ENCODE data around the gene ANKRD44.

Gene ANKRD44

DNA sequence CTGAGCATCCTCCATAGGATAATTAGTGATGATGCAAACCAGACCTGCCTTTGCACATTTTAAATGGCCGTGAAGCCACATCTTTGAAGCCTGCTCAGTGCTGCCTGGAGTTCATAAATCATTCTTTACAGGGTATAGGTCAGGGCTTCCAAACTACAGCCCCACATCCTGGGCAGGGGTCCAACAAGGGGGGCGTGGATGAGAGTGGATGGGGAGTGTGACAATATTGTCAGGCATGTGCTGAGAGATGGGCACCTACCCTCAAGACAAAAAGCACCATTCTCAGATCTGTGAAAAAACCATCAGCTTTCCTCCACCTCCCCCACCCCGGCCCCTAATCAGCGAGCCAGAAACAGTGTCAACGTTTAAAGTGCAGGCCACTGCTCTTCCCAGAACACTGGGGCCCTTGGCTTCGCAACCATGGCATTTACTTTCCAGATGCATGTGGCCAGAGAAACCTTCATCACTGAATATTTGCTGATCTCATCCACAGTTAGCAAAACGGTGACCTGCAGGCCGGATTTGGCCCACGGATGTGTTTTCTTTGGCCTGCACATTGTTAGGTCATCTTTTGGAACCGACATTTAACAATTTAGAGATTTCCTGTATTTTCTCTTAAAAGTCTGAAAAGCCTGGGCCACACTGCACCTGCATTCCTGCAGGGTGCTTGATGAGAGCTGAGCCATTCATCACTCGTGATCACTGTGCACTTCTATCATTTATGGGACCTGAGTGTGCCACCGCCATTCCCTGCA lies 130.7 kb downstream of the ANKRD44 start:
- TF ChIP-seq Cebpa-rat (IDR thresholded peaks at IDR 0.05), result no peak
- H4K20me1 ChIP-seq, result no peaks in the 10 kb centered on the region
- no peaks in the 10 kb centered on the region for H3K36me3 ChIP-seq
- H3K27ac ChIP-seq, result no peak overlapping the region
- H3K4me1 ChIP-seq, result no peaks in the 10 kb centered on the region
- H3K9ac ChIP-seq, result no peak overlapping the region
- no peak overlapping the region for H3K4me3 ChIP-seq
- no peaks in the 10 kb centered on the region for H3K9me3 ChIP-seq
- no peaks in the 10 kb centered on the region for H3K27me3 ChIP-seq
- H3K4me2 ChIP-seq, result no peak overlapping the region

DNA sequence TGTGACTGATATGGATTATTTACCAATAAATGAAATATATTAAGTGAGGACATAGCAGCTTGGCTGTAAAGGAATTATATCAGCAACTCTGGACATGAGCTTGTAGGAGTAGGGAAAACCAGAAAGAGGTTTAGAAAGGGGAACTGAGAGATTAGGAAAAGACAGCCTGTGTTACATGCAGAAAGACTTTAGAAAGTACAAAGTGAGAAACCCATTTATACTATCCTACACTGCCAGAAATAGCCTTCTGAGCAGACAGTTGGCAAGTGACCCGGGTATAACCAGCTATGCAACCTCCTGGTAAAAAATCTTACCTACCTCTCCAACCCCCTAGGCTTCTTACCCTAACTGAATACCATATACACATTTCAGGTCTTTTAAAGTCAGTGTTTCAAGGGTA lies 134.1 kb downstream of the ANKRD44 start:
- Histone ChIP-seq H3K9ac (no peak overlapping the region), H3K27ac (no peak overlapping the region), H4K20me1 (no peaks in the 10 kb centered on the region), H3K4me2 (no peak overlapping the region), H3K27me3 (no peaks in the 10 kb centered on the region), H3K36me3 (no peaks in the 10 kb centered on the region), H3K4me1 (peaks cover under 1% of the 10 kb centered on the region; the same call in 1 of the 2 replicates), H3K4me3 (no peak overlapping the region), H3K9me3 (no peaks in the 10 kb centered on the region)
- TF ChIP-seq Cebpa-rat (IDR thresholded peaks at IDR 0.05), result no peak

DNA sequence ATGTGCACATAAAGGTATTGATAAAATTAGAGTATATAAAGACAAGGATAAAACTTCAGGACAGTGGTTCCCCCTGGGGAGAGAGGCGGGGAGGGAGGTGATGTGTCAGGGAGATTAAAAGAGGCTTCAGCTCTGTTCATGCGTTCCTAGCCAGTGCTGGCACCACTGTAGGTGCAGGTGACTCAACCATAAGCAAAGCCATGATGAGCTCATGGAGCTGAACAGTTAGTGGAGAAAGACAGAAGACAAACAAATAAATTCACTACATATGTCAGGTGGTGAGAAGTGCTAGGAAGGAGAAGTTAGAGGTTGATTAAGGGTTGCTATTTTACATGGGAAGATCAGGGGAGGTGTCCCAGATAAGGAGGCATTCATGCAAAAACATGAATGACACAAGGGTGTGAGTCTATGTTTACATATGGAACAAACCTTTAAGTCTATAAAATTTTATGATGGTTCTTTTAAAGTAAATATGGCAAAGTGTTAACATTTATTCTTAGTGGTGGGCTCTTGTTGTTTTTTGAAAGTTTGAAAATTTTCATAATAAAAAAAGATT lies 136.0 kb downstream of the ANKRD44 start:
- Histone ChIP-seq H3K27me3 (no peaks in the 10 kb centered on the region), H3K27ac (no peak overlapping the region), H3K4me1 (peaks cover 10% of the 10 kb centered on the region; the same call in 1 of the 2 replicates), H3K4me2 (no peak overlapping the region), H3K36me3 (no peaks in the 10 kb centered on the region), H3K4me3 (no peak overlapping the region), H3K9ac (no peak overlapping the region), H4K20me1 (no peaks in the 10 kb centered on the region), H3K9me3 (no peaks in the 10 kb centered on the region)
- no peak for TF ChIP-seq Cebpa-rat (IDR thresholded peaks at IDR 0.05)

- H3K9me3 ChIP-seq, result no peaks in the 10 kb centered on the region
- no peaks in the 10 kb centered on the region for H3K27me3 ChIP-seq
- TF ChIP-seq Cebpa-rat (IDR thresholded peaks at IDR 0.05), result no peak
- H3K4me3 ChIP-seq, result no peak overlapping the region
- H3K27ac ChIP-seq, result no peak overlapping the region
- H3K36me3 ChIP-seq, result no peaks in the 10 kb centered on the region
- no peak overlapping the region for H3K4me2 ChIP-seq
- H3K4me1 ChIP-seq, result peaks cover 10% of the 10 kb centered on the region; the same call in 1 of the 2 replicates
- no peak overlapping the region for H3K9ac ChIP-seq
- no peaks in the 10 kb centered on the region for H4K20me1 ChIP-seq
These were observed 139.0 kb downstream of the ANKRD44 start for GRCh38 chr2:197171582-197171981.

DNA sequence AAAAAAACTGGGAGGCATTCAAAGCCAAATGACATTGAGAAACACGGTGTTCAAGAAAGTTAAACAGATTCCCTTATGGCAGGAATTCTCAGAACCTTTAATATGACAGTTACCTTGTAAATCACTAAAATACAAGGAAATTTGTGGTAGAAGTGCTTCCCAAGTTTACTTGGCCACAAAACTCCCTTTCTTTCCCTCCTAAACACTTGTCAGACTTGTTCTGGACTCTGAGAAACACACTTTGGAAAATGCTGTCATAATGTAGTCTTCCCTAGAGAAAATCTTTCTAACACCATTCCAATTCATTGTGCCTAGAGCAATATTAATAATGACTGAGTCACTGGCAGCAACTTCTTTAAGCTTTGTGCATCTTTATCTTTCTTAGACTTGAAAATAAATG lies 140.4 kb downstream of the ANKRD44 start:
- no peaks in the 10 kb centered on the region for H3K36me3 ChIP-seq
- TF ChIP-seq Cebpa-rat (IDR thresholded peaks at IDR 0.05), result no peak
- no peak overlapping the region for H3K4me3 ChIP-seq
- H3K27me3 ChIP-seq, result no peaks in the 10 kb centered on the region
- H3K27ac ChIP-seq, result no peak overlapping the region
- no peak overlapping the region for H3K4me2 ChIP-seq
- H3K9me3 ChIP-seq, result no peaks in the 10 kb centered on the region
- H3K9ac ChIP-seq, result no peak overlapping the region
- H4K20me1 ChIP-seq, result no peaks in the 10 kb centered on the region
- peaks cover 10% of the 10 kb centered on the region; the same call in 1 of the 2 replicates for H3K4me1 ChIP-seq

DNA sequence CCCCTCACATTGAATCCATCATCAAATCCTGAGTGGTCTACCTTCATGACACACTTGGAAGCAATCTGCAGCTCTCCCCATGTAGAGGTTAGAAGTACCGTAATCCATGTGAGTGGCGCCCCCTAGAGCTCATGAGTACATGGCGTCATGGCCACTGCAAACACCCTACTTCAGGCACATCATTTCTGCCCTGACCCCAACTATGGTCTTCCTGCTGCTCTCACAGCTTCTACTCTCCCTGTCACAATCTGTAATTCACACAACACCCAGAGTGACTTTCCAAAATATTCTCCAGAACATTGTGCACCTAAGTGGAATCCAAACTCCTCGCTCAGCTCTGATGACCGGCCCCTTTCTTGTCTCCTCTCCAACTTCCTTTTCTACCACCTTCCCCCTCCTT lies 141.9 kb downstream of the ANKRD44 start:
- Histone ChIP-seq H3K4me3 (no peak overlapping the region), H3K4me2 (no peak overlapping the region), H3K27ac (no peak overlapping the region), H4K20me1 (no peaks in the 10 kb centered on the region), H3K9me3 (0 out of 2 replicates have a peak, but pooled peaks cover 5% of the 10 kb centered on the region), H3K4me1 (peaks cover 10% of the 10 kb centered on the region; the same call in 1 of the 2 replicates), H3K9ac (no peak overlapping the region), H3K36me3 (no peaks in the 10 kb centered on the region), H3K27me3 (no peaks in the 10 kb centered on the region)
- no peak for TF ChIP-seq Cebpa-rat (IDR thresholded peaks at IDR 0.05)

GRCh38 chr2:197167608-197168314 lies 142.8 kb downstream of the ANKRD44 start:
- no peaks in the 10 kb centered on the region for H3K27me3 ChIP-seq
- H3K4me2 ChIP-seq, result no peak overlapping the region
- H3K27ac ChIP-seq, result no peak overlapping the region
- TF ChIP-seq Cebpa-rat (IDR thresholded peaks at IDR 0.05), result no peak
- H3K9me3 ChIP-seq, result 0 out of 2 replicates have a peak, but pooled peaks cover 5% of the 10 kb centered on the region
- H3K4me1 ChIP-seq, result peaks cover 10% of the 10 kb centered on the region; the same call in 1 of the 2 replicates
- H3K4me3 ChIP-seq, result no peak overlapping the region
- no peak overlapping the region for H3K9ac ChIP-seq
- H4K20me1 ChIP-seq, result no peaks in the 10 kb centered on the region
- no peaks in the 10 kb centered on the region for H3K36me3 ChIP-seq

DNA sequence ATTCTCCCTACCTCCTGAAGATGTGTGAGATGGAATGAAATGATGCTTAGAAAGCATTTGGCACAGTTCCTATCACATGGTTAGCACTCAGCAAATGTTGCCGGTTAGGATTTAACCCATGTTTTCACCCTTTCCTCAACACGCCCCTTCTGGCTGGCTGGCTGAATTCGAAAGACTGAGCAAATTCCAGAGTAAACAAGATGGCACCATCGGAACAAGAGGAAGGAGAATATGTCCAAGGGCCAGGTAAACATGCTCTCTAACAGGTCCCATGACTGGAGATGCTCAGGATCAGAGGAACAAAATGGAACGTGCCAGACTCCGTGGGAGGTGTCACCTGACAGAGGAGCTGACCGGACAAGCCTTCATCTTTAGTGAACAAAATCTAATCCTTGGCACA lies 145.6 kb downstream of the ANKRD44 start:
- no peak overlapping the region for H3K4me2 ChIP-seq

DNA sequence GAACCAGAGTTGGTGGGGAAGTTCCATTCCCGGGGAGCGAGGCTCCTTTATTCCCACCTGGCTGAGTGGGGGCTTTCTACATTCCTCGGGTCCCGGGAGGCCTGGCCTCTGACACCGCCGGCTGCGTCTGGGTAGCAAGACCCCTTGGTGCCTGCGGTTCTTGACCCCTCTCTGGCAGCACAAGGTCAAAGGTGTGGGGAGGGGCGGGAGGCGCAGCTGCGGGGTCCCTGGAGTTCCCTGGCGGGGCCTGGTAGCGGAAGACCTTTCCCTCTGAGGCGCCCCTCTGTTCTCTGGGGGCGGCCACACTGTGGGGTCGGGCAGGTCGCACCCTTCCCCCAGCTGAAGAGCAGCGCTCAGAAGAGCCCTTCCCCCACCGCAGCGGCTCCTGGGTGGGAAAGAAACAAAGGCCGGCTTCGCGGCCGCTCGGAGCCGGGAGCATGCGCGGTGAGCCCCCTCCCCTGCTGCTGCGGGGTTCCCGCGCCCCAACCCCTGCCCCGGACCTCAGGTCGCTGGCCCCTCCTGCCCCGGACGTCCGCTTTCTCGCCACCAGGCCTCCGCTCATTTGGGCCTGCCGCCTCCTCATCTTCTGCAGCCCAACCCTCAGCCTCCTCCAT lies 146.3 kb downstream of the ANKRD44 start:
- Histone ChIP-seq H3K4me2 (no peak overlapping the region), H3K36me3 (no peaks in the 10 kb centered on the region), H4K20me1 (no peaks in the 10 kb centered on the region), H3K27me3 (no peaks in the 10 kb centered on the region), H3K9me3 (0 out of 2 replicates have a peak, but pooled peaks cover 5% of the 10 kb centered on the region), H3K9ac (no peak overlapping the region), H3K27ac (no peak overlapping the region), H3K4me1 (0 out of 2 replicates have a peak, but pooled peaks cover under 1% of the 10 kb centered on the region), H3K4me3 (no peak overlapping the region)
- no peak for TF ChIP-seq Cebpa-rat (IDR thresholded peaks at IDR 0.05)

More for the DNA sequence above, 145.6 kb downstream of the ANKRD44 start:
- no peaks in the 10 kb centered on the region for H3K4me1 ChIP-seq
- no peaks in the 10 kb centered on the region for H3K36me3 ChIP-seq
- H4K20me1 ChIP-seq, result no peaks in the 10 kb centered on the region
- H3K4me3 ChIP-seq, result no peak overlapping the region
- no peak overlapping the region for H3K27ac ChIP-seq
- H3K27me3 ChIP-seq, result no peaks in the 10 kb centered on the region
- H3K9ac ChIP-seq, result no peak overlapping the region
- 0 out of 2 replicates have a peak, but pooled peaks cover 5% of the 10 kb centered on the region for H3K9me3 ChIP-seq
- no peak for TF ChIP-seq Cebpa-rat (IDR thresholded peaks at IDR 0.05)

Measured in BLaER1 (cell line).